Pericardium fibroblast (primary cell): Measurements from ENCODE around the gene OLIG2. TPM values are rescaled to one million over a fixed set of nuclear protein-coding genes. Genes with fewer than 3 reads are reported as not detected.

Experiments
- total RNA-seq: library from RNA; depleted of rRNA; stranded (reverse); fragments of >200 nt; gene quantifications from 2 replicates; pipeline ENCODE4 v1.2.3, GENCODE V29; 2015

The OLIG2 gene
- not detected in 2 replicates for total RNA-seq

GRCh38 chr21:33025489-33026442 lies at the start of gene OLIG2:
TSS of gene OLIG2 (plus strand) at chr21:33025935. CDS start at chr21:33026863, 928 bp downstream.

DNA sequence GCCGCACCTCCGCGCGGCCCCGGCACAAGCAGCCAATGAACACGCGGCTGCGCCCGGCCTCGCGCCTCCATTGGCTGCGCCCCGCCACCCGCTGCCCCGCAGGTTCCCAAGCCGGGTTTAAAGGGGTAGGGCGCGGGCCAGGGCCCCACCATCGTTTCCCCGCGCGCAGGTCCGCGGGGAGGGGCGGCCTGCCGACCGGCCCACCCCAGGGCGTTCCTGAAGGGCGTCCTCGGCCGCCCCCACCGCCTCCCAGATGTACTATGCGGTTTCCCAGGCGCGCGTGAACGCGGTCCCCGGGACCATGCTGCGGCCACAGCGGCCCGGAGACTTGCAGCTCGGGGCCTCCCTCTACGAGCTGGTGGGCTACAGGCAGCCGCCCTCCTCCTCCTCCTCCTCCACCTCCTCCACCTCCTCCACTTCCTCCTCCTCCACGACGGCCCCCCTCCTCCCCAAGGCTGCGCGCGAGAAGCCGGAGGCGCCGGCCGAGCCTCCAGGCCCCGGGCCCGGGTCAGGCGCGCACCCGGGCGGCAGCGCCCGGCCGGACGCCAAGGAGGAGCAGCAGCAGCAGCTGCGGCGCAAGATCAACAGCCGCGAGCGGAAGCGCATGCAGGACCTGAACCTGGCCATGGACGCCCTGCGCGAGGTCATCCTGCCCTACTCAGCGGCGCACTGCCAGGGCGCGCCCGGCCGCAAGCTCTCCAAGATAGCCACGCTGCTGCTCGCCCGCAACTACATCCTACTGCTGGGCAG lies 44.4 kb downstream of the OLIG2 start, which contains the start of gene OLIG1:
OLIG1 (plus strand) TSS at position 148 of the 750 bp plus-strand sequence; CDS start at position 254, 106 bp downstream.

Other genes with a start within 250 kb of the OLIG2 start
- not detected in 2 replicates for gene OLIG1, start 44.2 kb downstream of the OLIG2 start, total RNA-seq
- 12.0 and 23.3 TPM in 2 replicates for gene IFNAR2, start 204.0 kb downstream of the OLIG2 start, total RNA-seq
- 43.2 and 53.8 TPM in 2 replicates for gene IL10RB, start 240.4 kb downstream of the OLIG2 start, total RNA-seq